HEK293 (cell line): Measurements from ENCODE around the gene RAB1B.
A peak's percentile ranks its signal among the peaks of the same experiment; 100 is the strongest.

ENCODE experiments used
- CTCF ChIA-PET: fragments of 350-600 bp; formaldehyde crosslinking; extraction: SDS; loops from one replicate; lab custom pipeline; 2021; ENCODE audit warnings: antibody characterized with exemption; lab: Yijun Ruan, JAX
- POLR2A ChIA-PET: fragments of 300-600 bp; formaldehyde crosslinking; extraction: SDS; loops from one replicate; lab custom pipeline; 2020; ENCODE audit warnings: antibody characterized with exemption, inconsistent platforms; lab: Yijun Ruan, JAX
- H3K27ac ChIP-seq: fragments of 200-500 bp; sonication (Bioruptor generic); 2 replicates; pipeline ENCODE4 v1.5.1; 2014; ENCODE audit warnings: low read depth, low read length, control low read depth, inconsistent platforms; ENCODE audit errors: extremely low read depth
- H3K36me3 ChIP-seq, 2 experiments: fragments of 200-500 bp in 1 of 2; sonication (Bioruptor generic) in 1 of 2; 1 replicate in 1 of 2; 2 replicates in 1 of 2; pipeline ENCODE4 v1.5.1; 2014 to 2017; ENCODE audit warnings: inconsistent platforms in 2 of 2, low read length in 2 of 2; ENCODE audit not compliant: control insufficient read depth in 2 of 2, insufficient read depth in 1 of 2
- H3K4me1 ChIP-seq: fragments of 200-500 bp; sonication (Bioruptor generic); 2 replicates; pipeline ENCODE4 v1.5.1; 2014; ENCODE audit warnings: mild to moderate bottlenecking, low read length, inconsistent platforms; ENCODE audit not compliant: control insufficient read depth, insufficient read depth
- H3K4me3 ChIP-seq: 2 replicates; pipeline ENCODE4 v1.5.1; 2011; ENCODE audit warnings: low read depth, mild to moderate bottlenecking, control low read depth, low read length, moderate library complexity
- H3K9me3 ChIP-seq: fragments of 200-500 bp; sonication (Bioruptor generic); 2 replicates; pipeline ENCODE4 v1.5.1; 2014; ENCODE audit warnings: low read depth, low read length, inconsistent platforms; ENCODE audit not compliant: control insufficient read depth, insufficient read depth
- BCL11B ChIP-seq: fragments of 450-650 bp; formaldehyde crosslinking; IDR thresholded peaks from 2 replicates; pipeline ENCODE4 v1.5.1; 2016; ENCODE audit warnings: low read depth, missing biosample characterization, missing genetic modification characterization
- GLIS2 ChIP-seq: fragments of 450-650 bp; formaldehyde crosslinking; IDR thresholded peaks from 2 replicates; pipeline ENCODE4 v1.5.1; 2016; ENCODE audit warnings: missing biosample characterization, missing genetic modification characterization
- KLF1 ChIP-seq: fragments of 450-650 bp; formaldehyde crosslinking; IDR thresholded peaks from 2 replicates; pipeline ENCODE4 v1.5.1; 2016; ENCODE audit warnings: missing biosample characterization, missing genetic modification characterization
- PRDM1 ChIP-seq: fragments of 450-650 bp; formaldehyde crosslinking; IDR thresholded peaks from 2 replicates; pipeline ENCODE4; 2016; ENCODE audit warnings: missing biosample characterization, missing genetic modification characterization
- TRIM28 ChIP-seq: IDR thresholded peaks from 2 replicates; pipeline ENCODE4 v1.6.1; 2011; ENCODE audit warnings: low read length, control low read depth, borderline replicate concordance
- ZBTB48 ChIP-seq: fragments of 450-650 bp; formaldehyde crosslinking; IDR thresholded peaks from 2 replicates; pipeline ENCODE4 v1.5.1; 2016; ENCODE audit warnings: missing biosample characterization, missing genetic modification characterization
- ZNF521 ChIP-seq: fragments of 450-650 bp; formaldehyde crosslinking; IDR thresholded peaks from 2 replicates; pipeline ENCODE4 v1.5.1; 2017; ENCODE audit warnings: missing biosample characterization, mild to moderate bottlenecking, missing genetic modification characterization
- ZNF530 ChIP-seq: fragments of 450-650 bp; formaldehyde crosslinking; IDR thresholded peaks from 2 replicates; pipeline ENCODE4 v1.5.1; 2016; ENCODE audit warnings: low read depth, missing biosample characterization, missing genetic modification characterization
- ZNF544 ChIP-seq: fragments of 450-650 bp; formaldehyde crosslinking; IDR thresholded peaks from 2 replicates; pipeline ENCODE4 v1.5.0; 2017; ENCODE audit warnings: missing biosample characterization, missing genetic modification characterization
- ZNF558 ChIP-seq: fragments of 450-650 bp; formaldehyde crosslinking; IDR thresholded peaks from 2 replicates; pipeline ENCODE4 v1.5.1; 2016; ENCODE audit warnings: missing biosample characterization, missing genetic modification characterization
- ZNF610 ChIP-seq: fragments of 450-650 bp; formaldehyde crosslinking; IDR thresholded peaks from 2 replicates; pipeline ENCODE4 v1.5.1; 2016; ENCODE audit warnings: missing biosample characterization, missing genetic modification characterization, borderline replicate concordance
- ZNF629 ChIP-seq: fragments of 450-650 bp; formaldehyde crosslinking; IDR thresholded peaks from 2 replicates; pipeline ENCODE4 v1.5.1; 2017; ENCODE audit warnings: missing biosample characterization, missing genetic modification characterization
- ZNF843 ChIP-seq: fragments of 450-650 bp; formaldehyde crosslinking; IDR thresholded peaks from 2 replicates; pipeline ENCODE4 v1.5.1; 2016; ENCODE audit warnings: missing biosample characterization, missing genetic modification characterization
- TF ChIP-seq, protein P1 (sequence below): fragments of 450-650 bp; formaldehyde crosslinking; IDR thresholded peaks from 2 replicates; pipeline ENCODE4 v1.5.1; 2016; ENCODE audit warnings: missing biosample characterization, missing genetic modification characterization
- TF ChIP-seq, protein P2 (sequence below): fragments of 450-650 bp; formaldehyde crosslinking; IDR thresholded peaks from 2 replicates; pipeline ENCODE4; 2016; ENCODE audit warnings: missing biosample characterization, missing genetic modification characterization
- TF ChIP-seq, protein P3 (sequence below): fragments of 450-650 bp; formaldehyde crosslinking; IDR thresholded peaks from 2 replicates; pipeline ENCODE4 v1.5.1; 2016; ENCODE audit warnings: missing biosample characterization, missing genetic modification characterization
- TF ChIP-seq, protein P4 (sequence below): fragments of 450-650 bp; formaldehyde crosslinking; IDR thresholded peaks from 2 replicates; pipeline ENCODE4 v1.5.1; 2016; ENCODE audit warnings: missing biosample characterization, missing genetic modification characterization
- TF ChIP-seq, protein P5 (sequence below): fragments of 450-650 bp; formaldehyde crosslinking; IDR thresholded peaks from 2 replicates; pipeline ENCODE4 v1.5.1; 2016; ENCODE audit warnings: missing biosample characterization, missing genetic modification characterization, low read depth

The RAB1B gene

DNA sequence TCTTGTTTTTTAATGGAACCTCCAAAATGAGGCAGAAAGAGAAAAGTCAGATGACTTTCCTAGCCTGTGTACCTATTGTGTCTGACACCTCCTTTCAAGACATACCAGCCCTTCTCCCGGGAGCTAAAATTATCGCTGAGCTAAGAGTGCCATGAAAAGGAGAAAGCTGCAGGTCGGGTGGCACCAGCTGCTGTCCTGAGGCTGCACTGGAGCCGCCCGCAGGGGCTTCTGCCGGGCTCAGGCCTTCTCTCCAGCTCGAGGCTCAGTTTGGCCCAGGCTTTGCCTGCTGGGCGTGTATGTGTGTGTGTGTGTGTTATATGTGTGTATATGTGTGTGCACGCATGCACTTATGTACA, 27.7 kb upstream of the RAB1B start:
- POLR2A ChIA-PET, result no interaction called here
- Histone ChIP-seq H3K9me3 (no peaks in the 10 kb centered on the region), H3K27ac (no peak overlapping the region), H3K36me3 (peaks cover 0 to 56% of the 10 kb centered on the region in 2 experiments; a peak in 1 of 3 replicates), H3K4me1 (no peaks in the 10 kb centered on the region), H3K4me3 (no peak overlapping the region)
- CTCF ChIA-PET, result interaction anchor here (1.0 to 1.5 kb wide), 2 partner anchors 17 to 71 kb away, joined by 3 to 4 read pairs; no protein-coding TSS in a partner anchor
- TF ChIP-seq, protein P1, sequence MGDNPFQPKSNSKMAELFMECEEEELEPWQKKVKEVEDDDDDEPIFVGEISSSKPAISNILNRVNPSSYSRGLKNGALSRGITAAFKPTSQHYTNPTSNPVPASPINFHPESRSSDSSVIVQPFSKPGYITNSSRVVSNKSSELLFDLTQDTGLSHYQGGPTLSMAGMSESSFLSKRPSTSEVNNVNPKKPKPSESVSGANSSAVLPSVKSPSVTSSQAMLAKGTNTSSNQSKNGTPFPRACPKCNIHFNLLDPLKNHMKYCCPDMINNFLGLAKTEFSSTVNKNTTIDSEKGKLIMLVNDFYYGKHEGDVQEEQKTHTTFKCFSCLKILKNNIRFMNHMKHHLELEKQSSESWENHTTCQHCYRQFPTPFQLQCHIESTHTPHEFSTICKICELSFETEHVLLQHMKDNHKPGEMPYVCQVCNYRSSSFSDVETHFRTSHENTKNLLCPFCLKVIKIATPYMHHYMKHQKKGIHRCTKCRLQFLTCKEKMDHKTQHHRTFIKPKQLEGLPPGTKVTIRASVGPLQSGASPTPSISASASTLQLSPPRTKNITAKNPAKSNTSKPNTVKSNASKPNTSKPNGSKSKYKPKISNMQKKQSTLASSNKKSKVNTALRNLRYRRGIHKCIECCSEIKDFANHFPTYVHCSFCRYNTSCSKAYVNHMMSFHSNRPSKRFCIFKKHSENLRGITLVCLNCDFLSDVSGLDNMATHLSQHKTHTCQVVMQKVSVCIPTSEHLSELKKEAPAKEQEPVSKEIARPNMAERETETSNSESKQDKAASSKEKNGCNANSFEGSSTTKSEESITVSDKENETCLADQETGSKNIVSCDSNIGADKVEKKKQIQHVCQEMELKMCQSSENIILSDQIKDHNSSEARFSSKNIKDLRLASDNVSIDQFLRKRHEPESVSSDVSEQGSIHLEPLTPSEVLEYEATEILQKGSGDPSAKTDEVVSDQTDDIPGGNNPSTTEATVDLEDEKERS (tag by site-specific recombination), result no peak
- TF ChIP-seq BCL11B (tag by site-specific recombination), result no peak

DNA sequence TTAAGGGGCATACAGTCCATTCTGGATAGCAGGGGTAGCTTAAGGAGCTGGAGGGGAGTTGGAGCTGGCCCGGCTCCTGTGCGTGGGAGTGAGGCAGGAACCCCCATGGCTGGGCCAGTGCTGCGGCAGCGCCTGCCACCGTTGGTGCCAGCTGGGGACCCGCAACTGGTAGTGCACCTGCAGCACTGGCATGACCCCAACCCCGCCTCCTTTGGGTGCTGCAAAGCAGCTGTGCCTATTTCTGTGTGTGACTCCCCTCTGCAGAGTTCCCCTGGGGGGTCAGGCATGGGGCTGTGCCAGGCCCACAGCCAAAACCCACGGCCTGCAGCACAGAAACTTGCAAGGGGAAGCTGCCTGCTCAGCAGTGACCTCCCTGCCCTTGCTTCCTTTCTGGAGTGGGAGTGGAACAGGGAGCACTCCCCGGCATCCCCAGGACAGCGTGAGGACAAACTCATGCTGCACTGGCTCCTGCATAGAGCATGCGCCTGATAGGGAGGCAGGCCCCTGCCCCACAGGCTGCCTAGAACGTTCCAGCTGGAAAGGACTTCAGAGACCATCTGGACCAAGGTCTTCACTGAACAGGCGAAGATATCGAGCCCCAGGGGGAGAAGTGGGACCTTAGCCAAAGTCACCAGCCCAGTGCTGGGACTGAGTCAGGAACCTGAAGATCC, 26.2 kb upstream of the RAB1B start:
- Histone ChIP-seq H3K4me1 (no peaks in the 10 kb centered on the region), H3K9me3 (no peaks in the 10 kb centered on the region), H3K36me3 (peaks cover 0 to 49% of the 10 kb centered on the region in 2 experiments; a peak in 1 of 3 replicates), H3K27ac (no peak overlapping the region), H3K4me3 (no peak overlapping the region)
- POLR2A ChIA-PET, result interaction anchor here (0.5 kb wide), 1 partner anchor 70 kb away, joined by 3 read pairs; no protein-coding TSS in a partner anchor
- peak; percentile 29; the same call in 1 of the 2 replicates for TF ChIP-seq GLIS2
- TF ChIP-seq, protein P2, sequence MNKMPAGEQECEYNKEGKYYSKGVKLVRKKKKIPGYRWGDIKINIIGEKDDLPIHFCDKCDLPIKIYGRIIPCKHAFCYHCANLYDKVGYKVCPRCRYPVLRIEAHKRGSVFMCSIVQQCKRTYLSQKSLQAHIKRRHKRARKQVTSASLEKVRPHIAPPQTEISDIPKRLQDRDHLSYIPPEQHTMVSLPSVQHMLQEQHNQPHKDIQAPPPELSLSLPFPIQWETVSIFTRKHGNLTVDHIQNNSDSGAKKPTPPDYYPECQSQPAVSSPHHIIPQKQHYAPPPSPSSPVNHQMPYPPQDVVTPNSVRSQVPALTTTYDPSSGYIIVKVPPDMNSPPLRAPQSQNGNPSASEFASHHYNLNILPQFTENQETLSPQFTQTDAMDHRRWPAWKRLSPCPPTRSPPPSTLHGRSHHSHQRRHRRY (tag by site-specific recombination), result no peak
- TF ChIP-seq, protein P3, sequence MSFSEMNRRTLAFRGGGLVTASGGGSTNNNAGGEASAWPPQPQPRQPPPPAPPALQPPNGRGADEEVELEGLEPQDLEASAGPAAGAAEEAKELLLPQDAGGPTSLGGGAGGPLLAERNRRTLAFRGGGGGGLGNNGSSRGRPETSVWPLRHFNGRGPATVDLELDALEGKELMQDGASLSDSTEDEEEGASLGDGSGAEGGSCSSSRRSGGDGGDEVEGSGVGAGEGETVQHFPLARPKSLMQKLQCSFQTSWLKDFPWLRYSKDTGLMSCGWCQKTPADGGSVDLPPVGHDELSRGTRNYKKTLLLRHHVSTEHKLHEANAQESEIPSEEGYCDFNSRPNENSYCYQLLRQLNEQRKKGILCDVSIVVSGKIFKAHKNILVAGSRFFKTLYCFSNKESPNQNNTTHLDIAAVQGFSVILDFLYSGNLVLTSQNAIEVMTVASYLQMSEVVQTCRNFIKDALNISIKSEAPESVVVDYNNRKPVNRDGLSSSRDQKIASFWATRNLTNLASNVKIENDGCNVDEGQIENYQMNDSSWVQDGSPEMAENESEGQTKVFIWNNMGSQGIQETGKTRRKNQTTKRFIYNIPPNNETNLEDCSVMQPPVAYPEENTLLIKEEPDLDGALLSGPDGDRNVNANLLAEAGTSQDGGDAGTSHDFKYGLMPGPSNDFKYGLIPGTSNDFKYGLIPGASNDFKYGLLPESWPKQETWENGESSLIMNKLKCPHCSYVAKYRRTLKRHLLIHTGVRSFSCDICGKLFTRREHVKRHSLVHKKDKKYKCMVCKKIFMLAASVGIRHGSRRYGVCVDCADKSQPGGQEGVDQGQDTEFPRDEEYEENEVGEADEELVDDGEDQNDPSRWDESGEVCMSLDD (tag by site-specific recombination), result no peak
- TF ChIP-seq ZNF530 (tag by site-specific recombination), result no peak
- TF ChIP-seq, protein P4, sequence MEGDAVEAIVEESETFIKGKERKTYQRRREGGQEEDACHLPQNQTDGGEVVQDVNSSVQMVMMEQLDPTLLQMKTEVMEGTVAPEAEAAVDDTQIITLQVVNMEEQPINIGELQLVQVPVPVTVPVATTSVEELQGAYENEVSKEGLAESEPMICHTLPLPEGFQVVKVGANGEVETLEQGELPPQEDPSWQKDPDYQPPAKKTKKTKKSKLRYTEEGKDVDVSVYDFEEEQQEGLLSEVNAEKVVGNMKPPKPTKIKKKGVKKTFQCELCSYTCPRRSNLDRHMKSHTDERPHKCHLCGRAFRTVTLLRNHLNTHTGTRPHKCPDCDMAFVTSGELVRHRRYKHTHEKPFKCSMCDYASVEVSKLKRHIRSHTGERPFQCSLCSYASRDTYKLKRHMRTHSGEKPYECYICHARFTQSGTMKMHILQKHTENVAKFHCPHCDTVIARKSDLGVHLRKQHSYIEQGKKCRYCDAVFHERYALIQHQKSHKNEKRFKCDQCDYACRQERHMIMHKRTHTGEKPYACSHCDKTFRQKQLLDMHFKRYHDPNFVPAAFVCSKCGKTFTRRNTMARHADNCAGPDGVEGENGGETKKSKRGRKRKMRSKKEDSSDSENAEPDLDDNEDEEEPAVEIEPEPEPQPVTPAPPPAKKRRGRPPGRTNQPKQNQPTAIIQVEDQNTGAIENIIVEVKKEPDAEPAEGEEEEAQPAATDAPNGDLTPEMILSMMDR, result no peak
- CTCF ChIA-PET, result no interaction called here

DNA sequence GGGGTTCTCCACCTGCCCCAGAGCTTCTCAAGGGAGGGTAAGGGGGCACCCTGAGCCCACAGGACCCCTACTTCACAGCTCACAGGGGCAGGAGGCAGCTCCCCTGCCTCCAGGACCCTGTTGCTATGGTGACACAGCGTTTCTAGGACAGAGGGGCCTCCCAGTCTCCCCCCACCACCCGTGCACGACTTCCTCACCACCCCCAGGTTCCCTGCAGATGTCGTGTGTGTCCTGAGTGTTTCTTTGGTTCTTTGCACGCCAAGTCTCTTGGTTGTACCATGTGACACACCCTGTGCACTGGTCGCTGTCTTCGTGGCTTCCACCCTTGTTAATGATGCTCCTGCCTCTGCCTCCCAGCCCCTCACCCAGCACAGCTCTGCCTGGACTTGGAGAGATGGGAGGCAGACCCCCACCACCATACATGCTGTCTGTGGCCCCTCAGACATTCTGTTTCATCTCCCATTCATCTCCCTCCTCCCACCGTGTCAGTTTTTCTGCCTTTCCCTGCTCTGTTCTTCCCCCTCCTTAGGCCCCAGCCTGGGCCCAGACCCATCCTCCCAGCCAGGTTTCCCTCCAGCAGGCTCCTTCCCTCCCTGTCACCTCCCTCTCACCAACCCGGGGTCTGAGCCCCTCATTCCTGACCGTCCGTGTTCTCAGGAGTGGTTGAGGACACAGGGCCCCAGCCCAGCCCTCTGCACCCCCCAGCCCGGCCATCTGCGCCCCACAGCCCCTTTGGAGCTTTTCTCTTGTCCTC, 24.5 kb upstream of the RAB1B start:
- CTCF ChIA-PET, result interaction anchor here (0.6 kb wide), 2 partner anchors 21 to 139 kb away, joined by 3 read pairs; no protein-coding TSS in a partner anchor
- Histone ChIP-seq H3K4me3 (no peak overlapping the region), H3K36me3 (peaks cover 0 to 41% of the 10 kb centered on the region in 2 experiments; a peak in 1 of 3 replicates)
- TF ChIP-seq ZNF610 (tag by site-specific recombination) (no peak), PRDM1 (tag by site-specific recombination) (no peak), ZNF629 (tag by site-specific recombination) (no peak), ZNF843 (tag by site-specific recombination) (no peak), ZNF530 (tag by site-specific recombination) (no peak), ZNF521 (no peak), TRIM28 (no peak), ZNF544 (tag by site-specific recombination) (no peak), KLF1 (tag by site-specific recombination) (no peak), ZBTB48 (tag by site-specific recombination) (no peak), ZNF558 (tag by site-specific recombination) (no peak)
- TF ChIP-seq, protein P5, sequence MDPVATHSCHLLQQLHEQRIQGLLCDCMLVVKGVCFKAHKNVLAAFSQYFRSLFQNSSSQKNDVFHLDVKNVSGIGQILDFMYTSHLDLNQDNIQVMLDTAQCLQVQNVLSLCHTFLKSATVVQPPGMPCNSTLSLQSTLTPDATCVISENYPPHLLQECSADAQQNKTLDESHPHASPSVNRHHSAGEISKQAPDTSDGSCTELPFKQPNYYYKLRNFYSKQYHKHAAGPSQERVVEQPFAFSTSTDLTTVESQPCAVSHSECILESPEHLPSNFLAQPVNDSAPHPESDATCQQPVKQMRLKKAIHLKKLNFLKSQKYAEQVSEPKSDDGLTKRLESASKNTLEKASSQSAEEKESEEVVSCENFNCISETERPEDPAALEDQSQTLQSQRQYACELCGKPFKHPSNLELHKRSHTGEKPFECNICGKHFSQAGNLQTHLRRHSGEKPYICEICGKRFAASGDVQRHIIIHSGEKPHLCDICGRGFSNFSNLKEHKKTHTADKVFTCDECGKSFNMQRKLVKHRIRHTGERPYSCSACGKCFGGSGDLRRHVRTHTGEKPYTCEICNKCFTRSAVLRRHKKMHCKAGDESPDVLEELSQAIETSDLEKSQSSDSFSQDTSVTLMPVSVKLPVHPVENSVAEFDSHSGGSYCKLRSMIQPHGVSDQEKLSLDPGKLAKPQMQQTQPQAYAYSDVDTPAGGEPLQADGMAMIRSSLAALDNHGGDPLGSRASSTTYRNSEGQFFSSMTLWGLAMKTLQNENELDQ (tag by site-specific recombination), result no peak

More for the DNA sequence above, 24.5 kb upstream of the RAB1B start:
- POLR2A ChIA-PET, result no interaction called here
- Histone ChIP-seq H3K4me1 (no peaks in the 10 kb centered on the region), H3K9me3 (no peaks in the 10 kb centered on the region), H3K27ac (no peak overlapping the region)
